Hepatocyte (in vitro differentiated cells): ENCODE data around the gene MVB12B. TPM values are rescaled to one million over a fixed set of nuclear protein-coding genes. Genes with fewer than 3 reads are reported as not detected.

Experiments used
- DNase-seq: peaks from one replicate; pipeline ENCODE4 v3.0.0-alpha.2; 2016; ENCODE audit warnings: low spot score
- H2AFZ ChIP-seq: fragments of 200-600 bp; sonication (generic); 2 replicates; pipeline ENCODE4 v1.6.0; 2016; ENCODE audit warnings: antibody characterized with exemption, mild to moderate bottlenecking
- H3K27ac ChIP-seq: fragments of 200-600 bp; sonication (generic); 2 replicates; pipeline ENCODE4 v1.5.1; 2016; ENCODE audit warnings: mild to moderate bottlenecking
- H3K27me3 ChIP-seq: fragments of 200-600 bp; sonication (generic); 2 replicates; pipeline ENCODE4 v1.6.1; 2016
- H3K36me3 ChIP-seq: fragments of 200-600 bp; sonication (generic); replicated peaks from 2 replicates; pipeline ENCODE4 v1.5.1; 2016; ENCODE audit warnings: low read depth; ENCODE audit not compliant: insufficient read depth
- H3K4me1 ChIP-seq: fragments of 200-600 bp; sonication (generic); 2 replicates; pipeline ENCODE4 v1.5.1; 2016; ENCODE audit warnings: mild to moderate bottlenecking, moderate library complexity; ENCODE audit not compliant: insufficient read depth
- H3K4me2 ChIP-seq: fragments of 200-600 bp; sonication (generic); 2 replicates; pipeline ENCODE4 v1.6.0; 2016
- H3K4me3 ChIP-seq: fragments of 200-600 bp; sonication (generic); 2 replicates; pipeline ENCODE4 v1.5.1; 2016; ENCODE audit warnings: mild to moderate bottlenecking
- H3K79me2 ChIP-seq: fragments of 200-600 bp; sonication (generic); 2 replicates; pipeline ENCODE4 v1.6.0; 2017; ENCODE audit warnings: mild to moderate bottlenecking
- H3K9me2 ChIP-seq: fragments of 200-600 bp; sonication (generic); replicated peaks from 2 replicates; pipeline ENCODE4 v1.6.0; 2017; ENCODE audit warnings: mild to moderate bottlenecking; ENCODE audit not compliant: insufficient read depth
- H3K9me3 ChIP-seq: fragments of 200-600 bp; sonication (generic); 2 replicates; pipeline ENCODE4 v1.5.1; 2016; ENCODE audit warnings: low read depth, mild to moderate bottlenecking
- H4K20me1 ChIP-seq: fragments of 200-600 bp; sonication (generic); 2 replicates; pipeline ENCODE4 v1.6.0; 2016; ENCODE audit warnings: mild to moderate bottlenecking; ENCODE audit not compliant: insufficient read depth, poor library complexity, severe bottlenecking
- EZH2 ChIP-seq: fragments of 200-600 bp; sonication (generic); IDR thresholded peaks from 2 replicates; pipeline ENCODE4 v1.6.1; 2016; ENCODE audit warnings: antibody characterized with exemption, mild to moderate bottlenecking, borderline replicate concordance
- EZH2phosphoT487 ChIP-seq: fragments of 200-600 bp; sonication (generic); IDR thresholded peaks from one replicate; pipeline ENCODE4 v1.6.1; 2018; ENCODE audit warnings: antibody characterized with exemption, mild to moderate bottlenecking, low read depth, moderate library complexity; ENCODE audit not compliant: unreplicated experiment, severe bottlenecking
- WGBS: methylation state at CpG from one replicate; pipeline ENCODE4 v1.1.6; 2016; ENCODE audit warnings: low lambda C conversion rate; ENCODE audit errors: missing lambda C conversion rate; 5-methylcytosine and 5-hydroxymethylcytosine counted together
- polyA plus RNA-seq: library from polyadenylated mRNA; unstranded; fragments of >200 nt; fragmentation: Nextera tagmentation; extraction: Ambion mirVana; gene quantifications from 2 replicates; pipeline ENCODE4 v1.2.1, GENCODE V29; 2016
- total RNA-seq: library from RNA; depleted of rRNA; stranded (reverse); fragments of >200 nt; gene quantifications from 2 replicates; pipeline ENCODE4 v1.2.3, GENCODE V29; 2014
- TF ChIP-seq, protein P1 (sequence below): fragments of 200-600 bp; sonication (generic); IDR thresholded peaks from 2 replicates; pipeline ENCODE4 v1.5.1; 2016; ENCODE audit warnings: antibody characterized with exemption, mild to moderate bottlenecking; ENCODE audit not compliant: poor library complexity

Gene MVB12B
- total and polyA plus RNA-seq, 2 experiments from 2014 or later = 11.8 to 12.1 TPM

DNA sequence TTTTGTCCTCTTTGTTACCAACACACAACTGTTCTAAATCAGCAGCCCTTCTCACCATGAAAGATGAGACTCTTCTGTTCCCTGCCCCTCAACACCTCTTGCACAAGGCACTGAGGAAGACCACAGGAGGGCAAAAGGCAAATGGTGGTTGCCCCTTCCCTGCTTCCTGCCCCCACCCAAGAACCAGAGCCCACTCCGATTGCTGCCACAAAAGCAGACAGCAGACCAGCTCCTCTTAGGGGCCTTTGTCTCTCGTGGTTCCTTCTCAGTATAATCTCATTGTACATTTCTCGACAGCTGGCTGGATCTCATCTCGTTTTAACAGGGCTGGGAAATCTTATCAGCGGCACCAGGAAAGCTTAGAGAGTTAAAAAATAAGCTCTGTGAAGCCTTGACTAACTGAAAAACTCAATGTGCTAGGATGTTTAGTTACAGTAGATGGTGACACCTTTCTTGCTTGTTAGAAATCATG is 1.1 kb downstream of the MVB12B start:
- WGBS = 27% methylated on average over 5 of the region's 5 CpGs
- no peak overlapping the region for H2AFZ ChIP-seq
- H3K9me3 ChIP-seq = no peaks in the 10 kb centered on the region
- no peak for DNase-seq
- TF ChIP-seq EZH2 (no peak), EZH2phosphoT487 (no peak)
- TF ChIP-seq, protein P1, sequence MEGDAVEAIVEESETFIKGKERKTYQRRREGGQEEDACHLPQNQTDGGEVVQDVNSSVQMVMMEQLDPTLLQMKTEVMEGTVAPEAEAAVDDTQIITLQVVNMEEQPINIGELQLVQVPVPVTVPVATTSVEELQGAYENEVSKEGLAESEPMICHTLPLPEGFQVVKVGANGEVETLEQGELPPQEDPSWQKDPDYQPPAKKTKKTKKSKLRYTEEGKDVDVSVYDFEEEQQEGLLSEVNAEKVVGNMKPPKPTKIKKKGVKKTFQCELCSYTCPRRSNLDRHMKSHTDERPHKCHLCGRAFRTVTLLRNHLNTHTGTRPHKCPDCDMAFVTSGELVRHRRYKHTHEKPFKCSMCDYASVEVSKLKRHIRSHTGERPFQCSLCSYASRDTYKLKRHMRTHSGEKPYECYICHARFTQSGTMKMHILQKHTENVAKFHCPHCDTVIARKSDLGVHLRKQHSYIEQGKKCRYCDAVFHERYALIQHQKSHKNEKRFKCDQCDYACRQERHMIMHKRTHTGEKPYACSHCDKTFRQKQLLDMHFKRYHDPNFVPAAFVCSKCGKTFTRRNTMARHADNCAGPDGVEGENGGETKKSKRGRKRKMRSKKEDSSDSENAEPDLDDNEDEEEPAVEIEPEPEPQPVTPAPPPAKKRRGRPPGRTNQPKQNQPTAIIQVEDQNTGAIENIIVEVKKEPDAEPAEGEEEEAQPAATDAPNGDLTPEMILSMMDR = no peak
- peak overlapping the region; percentile 55 for H3K4me3 ChIP-seq
- no peaks in the 10 kb centered on the region for H3K36me3 ChIP-seq
- H3K4me1 ChIP-seq = peaks cover 11% of the 10 kb centered on the region
- H3K79me2 ChIP-seq = peaks cover 52% of the 10 kb centered on the region
- H3K27ac ChIP-seq = peak overlapping the region; percentile 65
- H3K4me2 ChIP-seq = peak overlapping the region; percentile 97
- no peaks in the 10 kb centered on the region for H3K27me3 ChIP-seq
- no peaks in the 10 kb centered on the region for H4K20me1 ChIP-seq
- no peaks in the 10 kb centered on the region for H3K9me2 ChIP-seq

DNA sequence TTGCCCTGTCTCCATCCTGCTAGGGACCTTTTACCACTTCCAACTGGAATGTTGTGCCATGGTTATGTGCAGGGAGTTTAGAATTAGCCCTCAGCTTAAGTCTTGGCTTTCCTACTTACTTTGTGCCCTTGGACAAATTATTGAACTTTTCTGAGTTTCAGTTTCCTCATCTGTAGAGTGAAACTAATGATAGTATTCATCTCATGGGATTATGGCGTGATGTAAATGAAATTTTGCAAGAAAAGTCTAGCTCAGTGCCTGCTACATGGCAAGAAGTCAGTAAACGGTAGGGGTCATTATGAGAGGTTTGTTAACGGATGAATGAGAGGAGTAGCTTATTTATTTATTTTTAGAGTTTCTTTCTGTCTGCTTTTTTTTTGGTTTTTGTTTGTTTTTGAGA is 1.8 kb downstream of the MVB12B start:
- H3K79me2 ChIP-seq = peaks cover 58% of the 10 kb centered on the region

DNA sequence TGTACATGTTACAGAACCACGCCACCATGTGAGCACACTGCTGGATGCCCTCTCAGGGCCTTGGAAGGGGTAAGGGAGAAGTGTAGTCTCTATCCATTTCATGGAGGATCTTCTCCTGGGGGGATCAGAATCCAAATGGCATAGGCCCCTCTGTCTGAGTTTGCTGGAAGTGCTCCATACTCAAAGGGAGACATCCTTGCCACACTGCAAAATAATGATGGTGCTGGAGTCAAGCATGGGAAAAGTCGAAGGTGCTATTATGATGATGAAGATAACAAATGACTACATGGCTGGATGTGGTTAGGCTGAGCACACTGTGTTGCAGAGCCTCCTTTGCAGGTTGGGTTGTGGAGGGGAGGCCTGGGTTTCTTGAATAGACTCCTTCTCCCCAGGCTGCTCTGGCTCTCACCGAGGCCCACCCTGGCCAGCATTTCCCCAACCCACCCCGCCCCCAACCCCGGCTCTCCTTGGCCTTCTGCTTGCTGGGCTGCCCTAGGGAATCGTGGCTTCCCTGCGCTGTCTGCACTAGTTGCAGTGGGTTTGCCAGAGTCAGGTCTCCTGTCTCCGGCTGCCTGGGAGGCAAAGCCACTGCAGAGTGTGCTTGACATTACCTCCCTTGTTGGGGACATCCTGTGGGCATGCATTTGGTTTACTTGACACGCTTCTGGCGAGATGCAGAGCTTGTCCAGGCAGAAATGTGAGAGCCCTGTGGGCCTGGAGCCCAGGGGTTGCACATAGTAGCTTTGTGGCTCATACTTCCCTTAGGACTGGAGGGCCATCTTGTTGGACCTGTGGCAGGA is 3.0 kb downstream of the MVB12B start:
- Histone ChIP-seq H3K9me3 (no peaks in the 10 kb centered on the region), H3K4me3 (no peak overlapping the region), H2AFZ (no peak overlapping the region), H3K27ac (no peak overlapping the region), H3K36me3 (no peaks in the 10 kb centered on the region), H3K27me3 (no peaks in the 10 kb centered on the region), H3K4me1 (peaks cover 21% of the 10 kb centered on the region), H3K79me2 (peaks cover 70% of the 10 kb centered on the region), H3K4me2 (no peak overlapping the region), H3K9me2 (no peaks in the 10 kb centered on the region), H4K20me1 (no peaks in the 10 kb centered on the region)
- TF ChIP-seq, protein P1 = no peak
- DNase-seq = no peak
- WGBS = 87% methylated on average over 8 of the region's 10 CpGs

More for the DNA sequence above, 1.8 kb downstream of the MVB12B start:
- H3K9me2 ChIP-seq = no peaks in the 10 kb centered on the region
- no peak overlapping the region for H2AFZ ChIP-seq
- TF ChIP-seq, protein P1 = no peak
- TF ChIP-seq EZH2 (no peak), EZH2phosphoT487 (no peak)
- no peaks in the 10 kb centered on the region for H3K36me3 ChIP-seq
- no peak for DNase-seq
- H3K4me1 ChIP-seq = peaks cover 11% of the 10 kb centered on the region
- WGBS = 95% methylated on average over 3 of the region's 3 CpGs
- H3K27me3 ChIP-seq = no peaks in the 10 kb centered on the region
- peak overlapping the region; percentile 97 for H3K4me2 ChIP-seq
- H3K4me3 ChIP-seq = no peak overlapping the region
- H4K20me1 ChIP-seq = no peaks in the 10 kb centered on the region
- peak overlapping the region; percentile 65 for H3K27ac ChIP-seq
- H3K9me3 ChIP-seq = no peaks in the 10 kb centered on the region
